Stimulated activated CD4-positive, alpha-beta T cell treated with anti-CD3 and anti-CD28 coated beads, Interleukin-15, amount 100 ng/mL, for 1 hour (primary cell): ENCODE measurements around the gene ZNF778.

Experiments
- DNase-seq, 2 donors: peaks; one replicate each; pipeline ENCODE4 v3.0.0-alpha.2; 2020; ENCODE audit warnings: low read depth in 1 of 2, low spot score in 1 of 2

Gene ZNF778

DNA sequence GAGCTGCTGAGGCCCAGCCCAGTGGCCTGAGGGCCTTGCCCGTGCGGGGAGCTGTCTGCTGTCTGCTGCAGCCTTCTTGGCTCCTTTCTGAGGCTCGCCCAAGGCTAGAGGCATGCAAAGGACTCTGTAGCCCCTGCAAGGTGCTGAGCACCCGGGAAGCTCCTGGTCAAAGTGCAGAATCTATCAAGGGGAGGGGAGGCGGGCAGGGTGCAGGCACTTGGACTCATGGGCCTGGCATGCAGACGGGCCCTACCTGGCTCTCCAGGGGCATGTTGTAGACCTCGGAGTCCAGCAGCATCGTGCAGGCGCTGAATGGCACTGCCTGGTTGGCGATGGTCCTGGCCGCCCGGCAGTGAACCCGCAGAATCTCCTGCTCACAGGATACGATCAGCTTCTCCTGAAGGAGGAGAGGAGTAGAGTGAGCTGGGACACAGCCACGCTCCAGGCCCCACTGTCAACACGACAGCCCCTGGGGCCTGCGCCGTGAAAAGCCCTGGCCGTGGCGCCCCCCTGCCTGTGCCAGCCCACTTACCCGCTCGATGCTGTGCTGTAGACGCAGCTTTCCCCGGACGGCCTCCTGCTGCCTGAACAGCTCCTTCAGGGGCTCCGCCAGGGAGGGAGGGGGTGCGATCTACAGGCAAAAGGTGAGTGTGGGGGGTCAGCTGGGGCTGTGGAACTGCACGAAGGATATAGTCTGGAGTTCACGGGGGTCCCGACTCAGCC lies 57.2 kb downstream of the ZNF778 start:
- DNase-seq: no peak

DNA sequence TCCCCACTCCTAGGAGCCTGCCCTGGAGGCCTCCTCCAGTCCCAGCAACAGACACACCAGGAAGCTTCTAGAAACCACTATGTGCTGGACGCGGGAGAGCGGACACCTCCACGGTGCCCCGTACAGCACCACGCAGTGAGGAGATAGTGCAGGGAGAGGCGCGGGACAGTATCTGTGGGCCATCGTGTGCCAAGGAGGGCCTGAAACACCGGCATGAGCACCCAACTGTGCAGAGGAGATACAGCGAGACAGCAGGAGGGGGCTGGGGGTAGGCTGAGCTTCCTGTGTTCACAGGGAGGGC lies 57.7 kb downstream of the ZNF778 start:
- DNase-seq: no peak

DNA sequence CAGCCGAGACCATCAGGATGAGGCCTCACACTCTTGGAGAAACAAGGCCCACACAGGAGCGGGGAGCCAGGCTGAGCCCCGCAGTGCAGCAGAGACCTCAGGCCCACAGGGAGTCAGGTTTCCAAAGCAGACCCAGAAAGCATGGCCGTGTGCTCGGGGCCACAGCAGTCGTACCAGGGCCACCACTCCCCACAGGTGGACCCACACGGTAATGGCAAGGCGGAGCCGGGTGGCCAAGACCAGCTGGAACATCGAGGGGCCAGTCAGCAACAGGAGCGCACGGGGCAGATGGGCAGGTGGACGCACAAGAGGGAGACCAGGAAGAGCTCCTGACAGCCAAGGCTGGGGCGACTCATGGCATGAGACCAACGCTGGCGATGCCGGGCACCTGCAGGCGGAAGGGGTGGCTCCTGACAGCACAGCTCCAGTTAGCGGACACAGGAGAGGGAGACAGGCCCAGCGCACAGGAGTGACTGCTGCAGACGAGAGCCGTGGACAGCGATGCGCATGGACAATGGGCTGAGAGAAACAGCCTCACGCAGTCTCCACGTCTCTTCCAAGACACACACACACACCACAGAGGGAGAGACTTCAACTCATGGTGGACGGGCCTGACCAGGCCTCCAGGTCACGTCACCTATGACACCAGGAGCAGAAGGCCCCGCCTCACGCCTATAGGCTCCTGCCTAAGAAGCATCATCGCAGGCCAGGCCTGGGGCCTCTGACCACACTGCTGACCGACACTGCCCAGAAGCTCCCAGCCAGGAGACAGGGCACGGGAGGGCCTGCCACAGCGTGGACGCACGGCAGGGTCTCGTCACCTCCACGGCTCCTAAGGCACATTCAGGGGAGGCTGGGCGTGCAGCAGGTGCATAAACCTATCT lies 58.6 kb downstream of the ZNF778 start:
- no peak for DNase-seq

DNA sequence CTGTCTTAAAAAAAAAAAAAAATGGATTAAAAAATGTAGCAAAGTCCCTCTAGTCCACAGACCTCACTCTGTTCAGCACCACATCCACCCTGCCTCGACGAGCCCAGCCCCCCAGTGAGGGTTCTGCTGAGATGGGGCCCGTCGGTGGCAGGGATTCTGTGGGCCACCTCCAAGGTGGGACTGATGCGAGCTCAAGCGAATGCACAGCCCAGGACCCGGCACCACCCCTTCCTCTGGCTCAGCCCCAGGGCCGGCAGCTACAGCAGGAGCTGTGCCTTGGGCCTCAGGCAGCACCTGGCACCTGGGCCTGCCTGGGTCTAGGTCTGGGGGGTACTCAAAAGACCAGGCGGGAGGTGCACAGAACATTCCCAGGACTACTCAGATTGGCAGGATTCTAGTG lies 59.5 kb downstream of the ZNF778 start:
- DNase-seq: no peak

DNA sequence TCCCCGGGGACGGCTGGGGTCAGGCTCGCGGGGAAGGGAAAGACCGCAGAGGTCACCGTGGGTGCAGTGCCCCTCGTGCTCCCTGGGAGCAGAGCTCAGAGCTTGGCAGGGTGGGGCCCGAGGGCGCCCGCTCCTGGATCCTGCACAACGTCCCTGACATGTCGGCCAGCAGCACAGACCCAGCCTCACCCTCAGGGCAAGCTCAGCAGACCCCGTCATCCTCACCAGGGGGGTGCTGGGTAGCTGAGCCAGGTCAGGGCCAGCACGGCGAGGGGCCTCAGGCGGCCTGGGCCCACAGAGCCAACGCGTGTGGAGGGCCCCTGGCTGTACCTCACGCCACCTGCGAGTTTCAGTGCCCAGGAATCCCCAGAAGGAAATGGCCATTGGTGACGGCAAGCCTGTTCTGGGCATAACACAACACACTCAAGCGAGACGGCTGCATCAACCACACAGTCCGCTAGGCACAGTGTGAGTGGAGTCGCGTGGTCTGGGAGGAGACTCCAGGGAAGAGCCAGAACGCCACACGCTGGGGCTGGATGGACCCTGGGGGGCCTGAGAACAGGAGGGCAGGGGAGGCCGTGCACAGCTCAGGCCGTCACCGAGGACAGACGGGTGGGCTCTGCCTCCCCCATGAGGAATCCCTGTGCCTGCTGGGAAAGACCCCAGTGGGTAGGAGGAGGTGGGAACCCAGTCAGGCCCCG lies 60.3 kb downstream of the ZNF778 start:
- no peak for DNase-seq

DNA sequence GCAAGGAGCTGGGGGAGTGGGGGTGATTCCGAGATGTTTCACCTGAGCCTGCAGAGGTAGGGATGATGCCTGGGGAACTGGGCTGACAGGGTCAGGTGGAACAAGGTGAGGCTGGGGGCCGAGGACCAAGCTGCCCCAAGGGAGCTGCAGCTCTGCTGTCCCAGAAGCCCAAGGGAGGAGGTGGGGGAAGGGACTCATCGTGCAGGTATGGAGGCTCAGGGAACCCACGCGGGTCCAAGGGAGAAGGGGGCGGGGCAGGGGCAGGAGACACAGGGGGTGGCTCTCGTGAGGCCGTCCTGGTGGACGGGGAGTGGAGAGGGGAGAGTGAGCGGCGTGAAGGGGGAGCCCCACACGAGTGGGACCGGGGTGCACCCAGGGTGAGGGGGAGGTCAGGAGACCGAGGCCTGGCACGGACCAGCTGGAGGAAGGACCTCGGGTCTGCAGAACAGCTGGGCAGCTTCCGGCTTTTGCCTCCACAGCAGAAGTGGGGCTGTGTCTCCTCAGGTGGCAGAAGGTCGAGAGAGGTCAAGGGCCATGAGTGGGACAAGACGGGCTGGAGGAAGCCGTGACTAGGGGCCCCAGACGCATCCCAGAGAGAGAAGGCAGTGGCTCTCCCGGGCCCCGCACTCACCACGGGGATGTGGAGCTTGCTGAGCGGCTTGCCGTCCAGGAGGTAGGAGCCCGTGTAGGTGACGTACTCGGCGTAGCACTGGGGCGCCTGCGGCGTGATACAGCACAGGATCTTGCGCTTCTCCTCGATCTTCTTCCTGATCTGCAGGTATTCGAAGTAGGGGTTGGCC lies 61.1 kb downstream of the ZNF778 start:
- DNase-seq: no peak

DNA sequence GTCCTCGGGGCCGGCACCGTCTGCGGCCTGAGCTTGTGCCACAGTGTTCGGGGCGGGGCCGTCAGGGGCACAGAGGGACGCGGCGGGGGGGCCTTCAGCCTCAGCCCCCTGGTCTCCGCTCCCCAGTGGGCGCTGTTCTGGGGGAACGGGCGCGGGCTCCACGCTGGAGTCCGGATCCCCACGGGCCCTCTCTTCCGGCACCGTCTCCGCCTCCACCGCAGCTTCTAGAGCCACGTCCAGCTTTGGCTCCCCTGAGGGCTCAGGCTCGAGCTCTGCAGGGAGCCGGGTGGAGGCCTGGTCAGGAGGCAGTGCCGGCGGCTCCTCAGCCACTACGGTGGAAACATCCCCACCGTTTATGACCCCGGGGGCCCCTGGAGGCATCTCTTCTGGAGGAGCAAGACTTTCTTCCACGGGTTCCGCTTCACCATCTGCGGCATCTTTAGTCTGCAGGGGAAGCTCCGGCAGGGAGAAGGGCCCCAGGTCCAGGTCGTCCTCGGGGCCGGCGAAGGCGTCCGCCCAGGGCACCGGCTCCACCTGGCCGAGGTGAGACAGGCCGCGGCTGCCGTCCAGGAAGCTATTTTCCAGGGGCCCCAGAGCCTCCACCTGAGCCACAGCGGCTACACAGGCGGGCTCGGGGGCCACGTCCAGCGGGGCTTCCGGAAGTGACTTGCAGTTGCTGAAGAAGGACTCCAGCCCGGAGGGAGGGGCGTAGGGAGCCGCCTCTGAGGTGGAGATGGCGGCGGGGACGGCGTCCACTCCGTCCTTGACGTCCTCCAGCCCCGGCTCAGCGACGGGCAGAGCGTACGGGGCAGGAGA lies 62.4 kb downstream of the ZNF778 start:
- DNase-seq: no peak

DNA sequence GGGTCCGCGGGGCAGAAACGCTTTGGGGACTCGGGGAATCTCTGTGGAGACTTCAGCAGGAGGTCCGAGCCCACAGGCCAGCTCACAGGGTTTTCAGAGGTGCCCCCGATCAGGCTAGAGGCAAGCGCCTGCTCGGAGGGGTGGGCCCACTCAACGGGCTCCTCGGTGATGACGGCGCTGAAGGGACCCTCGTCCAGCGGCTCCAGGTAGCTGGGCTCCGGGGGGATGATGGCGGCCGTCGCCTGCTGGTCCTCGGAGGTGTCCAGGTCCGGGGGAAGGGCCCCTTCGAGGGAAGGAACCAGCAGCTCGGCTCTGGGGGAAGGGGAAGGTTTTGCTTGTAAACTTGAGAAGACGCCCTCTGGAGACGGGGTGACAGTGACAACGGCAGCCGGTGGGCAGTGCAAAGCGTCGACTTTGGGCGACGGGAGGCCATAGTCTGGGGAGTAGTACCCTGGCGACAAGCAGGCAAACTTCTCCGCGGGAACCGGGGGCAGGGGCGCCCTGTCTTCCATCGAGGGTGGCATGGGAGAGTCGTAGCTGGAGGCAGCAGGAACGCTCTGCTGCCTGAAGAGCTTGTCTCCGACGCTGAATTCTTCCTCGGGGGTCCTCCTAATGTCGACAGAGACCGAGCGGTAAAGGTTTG lies 63.2 kb downstream of the ZNF778 start:
- DNase-seq: no peak

DNA sequence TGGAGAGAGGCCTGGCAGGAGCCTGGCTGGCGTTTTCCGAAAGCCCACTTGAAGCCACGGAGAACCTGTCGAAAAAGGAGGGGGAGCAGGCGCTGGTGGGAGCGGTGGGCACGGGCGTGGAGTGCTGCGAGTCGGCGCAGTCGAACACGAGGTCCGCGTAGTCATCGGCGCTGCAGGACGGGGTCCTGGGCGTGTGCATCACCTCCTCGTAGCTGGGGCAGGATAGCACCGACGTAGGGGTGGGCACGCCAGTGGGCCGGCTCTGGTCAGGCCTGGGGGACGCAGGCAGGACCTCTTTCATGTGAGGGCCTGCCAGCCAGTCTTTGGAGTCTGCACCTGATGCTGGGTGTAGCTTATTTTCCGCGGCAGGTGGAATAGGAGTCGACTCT lies 63.7 kb downstream of the ZNF778 start:
- DNase-seq: no peak

DNA sequence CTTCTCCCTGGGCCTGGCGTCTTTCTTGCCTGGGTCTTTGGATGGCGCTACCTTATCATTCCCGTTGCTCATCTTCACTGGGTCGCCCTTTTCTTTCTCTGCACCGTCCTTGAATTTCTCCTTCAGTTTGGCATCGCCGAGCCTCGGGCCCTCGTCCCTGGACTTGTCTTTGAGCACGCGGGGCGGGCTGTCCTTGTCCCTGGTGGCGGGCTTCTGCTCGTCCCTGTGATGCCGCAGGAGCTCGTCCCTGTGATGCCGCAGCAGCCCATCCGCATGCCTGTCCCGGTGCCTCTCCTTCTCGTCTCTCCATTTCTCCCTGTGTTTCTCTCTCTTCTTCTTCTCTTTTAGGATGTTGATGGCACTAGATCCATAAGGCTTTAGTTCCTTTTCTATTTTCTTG lies 64.3 kb downstream of the ZNF778 start:
- DNase-seq: no peak

DNA sequence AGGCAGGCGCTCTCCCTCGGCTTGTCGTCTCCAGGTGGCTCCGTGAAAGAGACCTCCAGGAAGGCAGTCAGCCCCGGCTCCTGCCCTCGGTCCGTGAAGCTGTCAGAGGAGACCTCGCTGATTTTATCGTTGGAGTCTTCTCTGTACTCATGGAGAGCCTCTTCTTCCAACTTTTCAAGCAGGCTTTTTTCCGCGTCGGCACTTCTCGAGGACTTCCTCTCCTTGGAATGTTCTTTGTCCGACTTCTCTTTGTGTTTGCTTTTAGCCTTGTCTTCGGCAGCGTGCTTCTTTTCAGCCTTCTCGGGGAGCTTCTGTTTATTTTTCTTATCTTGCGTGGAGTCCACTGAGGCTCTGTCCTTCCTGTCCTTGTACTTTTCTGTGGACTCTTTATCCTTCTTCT lies 65.0 kb downstream of the ZNF778 start:
- DNase-seq: no peak

DNA sequence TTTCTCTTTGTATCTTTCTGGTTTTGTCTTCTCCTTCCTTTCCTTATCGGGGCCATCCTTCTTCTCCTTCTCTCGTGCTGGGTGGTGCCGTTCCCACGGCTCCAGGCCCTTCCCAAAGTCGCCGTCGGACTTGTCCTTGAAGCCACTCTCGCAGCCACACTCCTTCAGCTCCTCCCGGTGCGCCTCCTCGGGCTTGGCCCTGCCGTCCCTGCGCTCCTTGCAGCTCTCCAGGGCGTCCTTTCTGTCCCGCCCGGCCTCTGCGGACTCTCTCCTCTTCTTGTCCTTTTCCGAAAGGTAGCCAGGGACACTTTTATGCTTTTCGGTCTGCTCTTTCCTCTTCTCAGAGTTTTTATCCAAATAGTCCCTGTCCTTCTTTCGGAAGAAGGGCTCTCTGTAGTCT lies 65.9 kb downstream of the ZNF778 start:
- no peak for DNase-seq

DNA sequence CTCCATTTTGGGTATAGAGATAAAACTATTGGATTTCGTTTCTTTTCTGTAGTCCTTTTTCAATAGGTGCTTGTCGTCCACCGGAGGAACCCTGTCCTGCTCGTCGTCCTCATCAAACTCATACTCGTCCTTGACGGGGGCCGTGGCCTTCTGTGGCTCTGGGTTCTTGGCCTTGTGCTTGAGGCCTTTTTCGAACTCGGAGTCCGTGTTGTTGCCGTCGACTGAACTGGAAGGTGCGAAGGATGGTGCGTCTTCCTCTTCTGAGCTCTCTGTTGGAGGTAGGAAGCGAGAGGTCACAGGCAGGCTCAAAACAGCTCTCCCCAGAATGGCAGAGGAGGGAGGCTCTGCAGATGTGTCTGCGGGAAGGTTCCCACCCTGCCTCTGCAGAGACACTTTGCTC lies 67.9 kb downstream of the ZNF778 start:
- DNase-seq: no peak

DNA sequence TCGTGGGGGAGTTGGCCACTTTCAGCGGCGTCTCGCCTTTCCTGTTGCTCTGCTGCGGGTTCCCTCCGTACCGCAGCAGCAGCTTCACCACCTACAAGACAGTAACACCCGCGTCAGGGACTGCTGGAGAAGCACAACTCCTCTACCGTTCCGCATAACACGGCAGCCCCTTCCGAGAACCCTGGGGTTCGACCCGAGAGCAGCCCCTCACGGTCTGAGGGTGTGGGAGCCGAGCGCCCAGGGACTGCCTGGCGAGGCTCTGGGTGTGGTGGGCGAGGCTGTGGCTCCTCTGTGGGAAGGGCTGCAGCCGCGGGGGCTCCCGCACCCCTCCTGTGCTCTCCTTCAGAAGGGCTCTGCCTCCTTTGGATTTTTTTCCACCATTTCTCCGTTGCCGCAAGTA lies 68.6 kb downstream of the ZNF778 start:
- no peak for DNase-seq
